Astrocyte (in vitro differentiated cells and primary cell): ENCODE data around the gene PARD3B. TPM values are rescaled to one million over a fixed set of nuclear protein-coding genes. Genes with fewer than 3 reads are reported as not detected.
A peak's percentile ranks its signal among the peaks of the same experiment; 100 is the strongest.

Source experiments
- DNase-seq: peaks from one replicate; pipeline ENCODE4 v3.0.0-alpha.2; 2010; ENCODE audit warnings: low read depth
- FAIRE-seq: peaks from 2 replicates; lab custom pipeline; 2011; peaks lifted over from hg19 to GRCh38; lab: Jason Lieb, UNC
- H2AFZ ChIP-seq: 2 replicates; pipeline ENCODE4 v1.6.0; 2012; ENCODE audit warnings: low read depth, low read length, inconsistent platforms
- H3K27ac ChIP-seq: 2 replicates; pipeline ENCODE4 v1.5.1; 2011; ENCODE audit warnings: low read depth, low read length, inconsistent platforms
- H3K27me3 ChIP-seq: 2 replicates; pipeline ENCODE4 v1.6.0; 2011; ENCODE audit warnings: low read length, inconsistent platforms; ENCODE audit not compliant: insufficient read depth
- H3K36me3 ChIP-seq: 2 replicates; pipeline ENCODE4 v1.5.1; 2011; ENCODE audit warnings: low read length, inconsistent platforms; ENCODE audit not compliant: insufficient read depth
- H3K4me1 ChIP-seq: 2 replicates; pipeline ENCODE4 v1.5.1; 2011; ENCODE audit warnings: low read length, inconsistent platforms; ENCODE audit not compliant: insufficient read depth
- H3K4me2 ChIP-seq: 2 replicates; pipeline ENCODE4 v1.6.0; 2012; ENCODE audit warnings: low read length, inconsistent platforms
- H3K4me3 ChIP-seq: 2 replicates; pipeline ENCODE4 v1.5.1; 2011; ENCODE audit warnings: low read depth, mild to moderate bottlenecking, low read length, inconsistent platforms; ENCODE audit not compliant: insufficient read depth
- H3K79me2 ChIP-seq: 2 replicates; pipeline ENCODE4 v1.6.0; 2012; ENCODE audit warnings: mild to moderate bottlenecking, low read length, inconsistent platforms; ENCODE audit not compliant: insufficient read depth
- H3K9ac ChIP-seq: 2 replicates; pipeline ENCODE4 v1.6.0; 2012; ENCODE audit warnings: mild to moderate bottlenecking, low read length, inconsistent platforms
- H3K9me3 ChIP-seq: 2 replicates; pipeline ENCODE4 v1.5.1; 2012; ENCODE audit warnings: low read depth, mild to moderate bottlenecking, low read length, inconsistent platforms; ENCODE audit not compliant: insufficient read depth
- H4K20me1 ChIP-seq: 2 replicates; pipeline ENCODE4 v1.6.0; 2012; ENCODE audit warnings: low read length, inconsistent platforms; ENCODE audit not compliant: insufficient read depth
- H3K27ac Mint-ChIP-seq: one replicate; pipeline ENCODE4 v1.8.0; 2021; ENCODE audit warnings: mild to moderate bottlenecking, mixed read lengths; ENCODE audit not compliant: unreplicated experiment
- H3K27me3 Mint-ChIP-seq: one replicate; pipeline ENCODE4 v1.8.0; 2021; ENCODE audit warnings: low read depth, mixed read lengths; ENCODE audit not compliant: unreplicated experiment
- H3K36me3 Mint-ChIP-seq: one replicate; pipeline ENCODE4 v1.8.0; 2021; ENCODE audit warnings: low read depth, mixed read lengths; ENCODE audit not compliant: unreplicated experiment
- H3K4me1 Mint-ChIP-seq: one replicate; pipeline ENCODE4 v1.8.0; 2021; ENCODE audit warnings: low read depth, mixed read lengths; ENCODE audit not compliant: unreplicated experiment
- H3K4me3 Mint-ChIP-seq: one replicate; pipeline ENCODE4 v1.8.0; 2021; ENCODE audit warnings: mild to moderate bottlenecking, moderate library complexity, mixed read lengths; ENCODE audit not compliant: unreplicated experiment
- H3K9me3 Mint-ChIP-seq: one replicate; pipeline ENCODE4 v1.8.0; 2021; ENCODE audit warnings: mild to moderate bottlenecking, mixed read lengths; ENCODE audit not compliant: unreplicated experiment
- EZH2 ChIP-seq: IDR thresholded peaks from 2 replicates; pipeline ENCODE4 v1.6.1; 2012; ENCODE audit warnings: mild to moderate bottlenecking, low read length, inconsistent platforms; ENCODE audit not compliant: insufficient read depth
- total RNA-seq: library from RNA; stranded (reverse); gene quantifications from 2 replicates; pipeline ENCODE4 v1.2.1, GENCODE V29; 2021
- TF ChIP-seq, protein P1 (sequence below): IDR thresholded peaks from 2 replicates; pipeline ENCODE4 v1.5.1; 2011; ENCODE audit warnings: low read depth, mild to moderate bottlenecking, inconsistent platforms, low read length, moderate library complexity; ENCODE audit not compliant: insufficient read depth

PARD3B gene
- total RNA-seq, 1 donor from 2014 or later, result 6.5 TPM

DNA sequence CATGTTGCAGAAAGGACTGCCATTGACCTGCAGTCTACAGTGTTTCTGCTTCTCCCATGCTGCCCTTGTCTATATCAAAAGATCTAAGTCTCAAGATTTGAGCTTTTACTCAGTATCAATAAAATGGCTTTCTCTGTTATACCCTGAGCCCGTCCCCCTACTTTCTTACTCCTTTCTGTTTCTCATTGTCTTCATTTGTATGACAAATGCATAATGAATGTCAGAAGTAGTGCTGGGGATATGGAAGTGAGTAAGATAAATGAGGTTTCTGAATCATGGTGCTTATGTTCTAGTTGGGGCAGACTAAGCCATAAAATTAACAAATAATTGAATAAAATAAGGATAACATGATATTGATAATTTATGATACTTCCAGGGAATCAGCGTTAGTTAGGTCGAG is 128.6 kb downstream of the PARD3B start:
- H3K4me3 Mint-ChIP-seq, result no peak overlapping the region
- Histone ChIP-seq H2AFZ (peak overlapping the region; percentile 12), H3K27ac (peak overlapping the region; percentile 43), H3K9ac (no peak overlapping the region), H3K4me3 (peak overlapping the region; percentile 8), H3K4me1 (peaks cover 11% of the 10 kb centered on the region), H3K9me3 (no peaks in the 10 kb centered on the region), H3K36me3 (no peaks in the 10 kb centered on the region), H3K79me2 (no peaks in the 10 kb centered on the region), H4K20me1 (no peaks in the 10 kb centered on the region), H3K4me2 (peak overlapping the region; percentile 36), H3K27me3 (no peaks in the 10 kb centered on the region)
- H3K27me3 Mint-ChIP-seq, result no peaks in the 10 kb centered on the region
- H3K4me1 Mint-ChIP-seq, result peaks cover 8% of the 10 kb centered on the region
- H3K9me3 Mint-ChIP-seq, result no peaks in the 10 kb centered on the region
- peak overlapping the region; percentile 15 for H3K27ac Mint-ChIP-seq
- FAIRE-seq (no peak), DNase-seq (peak; percentile 67)
- no peak for TF ChIP-seq EZH2
- TF ChIP-seq, protein P1, sequence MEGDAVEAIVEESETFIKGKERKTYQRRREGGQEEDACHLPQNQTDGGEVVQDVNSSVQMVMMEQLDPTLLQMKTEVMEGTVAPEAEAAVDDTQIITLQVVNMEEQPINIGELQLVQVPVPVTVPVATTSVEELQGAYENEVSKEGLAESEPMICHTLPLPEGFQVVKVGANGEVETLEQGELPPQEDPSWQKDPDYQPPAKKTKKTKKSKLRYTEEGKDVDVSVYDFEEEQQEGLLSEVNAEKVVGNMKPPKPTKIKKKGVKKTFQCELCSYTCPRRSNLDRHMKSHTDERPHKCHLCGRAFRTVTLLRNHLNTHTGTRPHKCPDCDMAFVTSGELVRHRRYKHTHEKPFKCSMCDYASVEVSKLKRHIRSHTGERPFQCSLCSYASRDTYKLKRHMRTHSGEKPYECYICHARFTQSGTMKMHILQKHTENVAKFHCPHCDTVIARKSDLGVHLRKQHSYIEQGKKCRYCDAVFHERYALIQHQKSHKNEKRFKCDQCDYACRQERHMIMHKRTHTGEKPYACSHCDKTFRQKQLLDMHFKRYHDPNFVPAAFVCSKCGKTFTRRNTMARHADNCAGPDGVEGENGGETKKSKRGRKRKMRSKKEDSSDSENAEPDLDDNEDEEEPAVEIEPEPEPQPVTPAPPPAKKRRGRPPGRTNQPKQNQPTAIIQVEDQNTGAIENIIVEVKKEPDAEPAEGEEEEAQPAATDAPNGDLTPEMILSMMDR, result no peak
- no peaks in the 10 kb centered on the region for H3K36me3 Mint-ChIP-seq

DNA sequence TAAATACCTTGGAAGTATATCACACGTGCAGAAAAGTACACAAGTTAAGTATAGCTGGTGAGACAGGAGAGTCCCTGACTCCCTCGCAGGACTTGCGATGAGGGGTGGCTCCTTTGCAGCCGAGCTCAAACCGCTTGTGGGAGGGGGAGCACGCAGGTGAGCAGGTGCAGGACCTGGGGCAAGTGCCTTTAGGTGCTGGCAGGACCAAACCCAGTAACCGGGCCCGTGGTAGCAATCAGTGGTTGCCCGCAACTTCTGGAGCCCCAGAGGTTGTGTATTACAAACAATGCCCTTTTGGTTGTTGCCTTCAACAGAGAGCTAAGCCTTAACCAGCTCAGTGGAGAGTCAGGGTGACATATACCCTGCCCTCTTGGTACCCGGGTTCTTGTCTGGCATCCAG is 132.8 kb downstream of the PARD3B start:
- DNase-seq, result no peak
- Histone ChIP-seq H3K9me3 (no peaks in the 10 kb centered on the region), H3K9ac (no peak overlapping the region), H3K27me3 (no peaks in the 10 kb centered on the region), H3K79me2 (no peaks in the 10 kb centered on the region), H3K4me1 (peaks cover 18% of the 10 kb centered on the region), H3K4me2 (no peak overlapping the region), H2AFZ (no peak overlapping the region), H4K20me1 (no peaks in the 10 kb centered on the region), H3K27ac (no peak overlapping the region), H3K36me3 (no peaks in the 10 kb centered on the region), H3K4me3 (no peak overlapping the region)
- no peak for FAIRE-seq
- H3K4me1 Mint-ChIP-seq, result peaks cover 24% of the 10 kb centered on the region
- H3K9me3 Mint-ChIP-seq, result no peaks in the 10 kb centered on the region
- TF ChIP-seq, protein P1, result no peak
- TF ChIP-seq EZH2, result no peak
- no peak overlapping the region for H3K27ac Mint-ChIP-seq
- no peaks in the 10 kb centered on the region for H3K36me3 Mint-ChIP-seq
- H3K4me3 Mint-ChIP-seq, result no peak overlapping the region
- H3K27me3 Mint-ChIP-seq, result no peaks in the 10 kb centered on the region

DNA sequence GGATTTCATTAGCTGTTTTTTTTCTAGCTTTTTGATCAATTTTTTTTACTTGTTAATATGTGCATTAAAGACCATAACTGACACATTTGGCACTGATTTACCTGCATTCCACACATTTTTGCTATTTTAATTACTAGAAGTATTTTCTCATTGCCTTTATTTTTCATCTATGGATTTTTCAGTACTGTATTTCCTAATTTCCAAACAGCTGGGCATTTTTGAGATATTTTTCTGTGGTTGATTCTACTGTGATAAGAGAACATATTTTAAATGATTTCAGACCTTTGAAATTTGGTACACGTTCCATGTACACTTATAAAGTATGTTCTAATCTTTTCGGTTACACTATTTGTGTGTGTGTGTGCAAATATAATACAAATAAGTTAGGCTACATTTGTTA is 135.3 kb downstream of the PARD3B start:
- H3K4me3 Mint-ChIP-seq, result no peak overlapping the region
- H3K27me3 ChIP-seq, result no peaks in the 10 kb centered on the region
- peaks cover 16% of the 10 kb centered on the region for H3K4me1 Mint-ChIP-seq
- TF ChIP-seq EZH2, result no peak
- TF ChIP-seq, protein P1, result no peak
- H3K4me1 ChIP-seq, result peaks cover 7% of the 10 kb centered on the region
- no peak overlapping the region for H3K4me3 ChIP-seq
- peak; percentile 45 for FAIRE-seq
- H3K27ac Mint-ChIP-seq, result no peak overlapping the region
- no peak overlapping the region for H3K9ac ChIP-seq
- no peaks in the 10 kb centered on the region for H4K20me1 ChIP-seq
- no peaks in the 10 kb centered on the region for H3K9me3 ChIP-seq
- H3K27ac ChIP-seq, result no peak overlapping the region
- no peaks in the 10 kb centered on the region for H3K9me3 Mint-ChIP-seq
- no peaks in the 10 kb centered on the region for H3K27me3 Mint-ChIP-seq
- H3K79me2 ChIP-seq, result no peaks in the 10 kb centered on the region
- no peak overlapping the region for H3K4me2 ChIP-seq
- DNase-seq, result peak; percentile 57
- no peaks in the 10 kb centered on the region for H3K36me3 Mint-ChIP-seq
- H2AFZ ChIP-seq, result no peak overlapping the region
- H3K36me3 ChIP-seq, result no peaks in the 10 kb centered on the region
